DND-41 (cell line): Measurements from ENCODE around the gene CENPO.

Experiments used
- ATAC-seq: fragments of 200-7000 bp; cut with Tn5 transposase; 3 replicates; pipeline ENCODE4 v1.9.1; 2021; ENCODE audit warnings: low read depth; ENCODE audit not compliant: insufficient read depth
- DNase-seq: peaks from one replicate; pipeline ENCODE4 v3.0.0-alpha.2; 2020
- H2AFZ ChIP-seq: 2 replicates; pipeline ENCODE4 v1.6.0; 2012; ENCODE audit warnings: low read depth, low read length
- H3K27ac ChIP-seq: 2 replicates; pipeline ENCODE4 v1.5.1; 2012; ENCODE audit warnings: low read length, inconsistent platforms
- H3K27me3 ChIP-seq: fragments of 200-600 bp; sonication (generic); 2 replicates; pipeline ENCODE4 v1.6.0; 2012; ENCODE audit warnings: low read length, mild to moderate bottlenecking, inconsistent platforms; ENCODE audit not compliant: insufficient read depth, poor library complexity
- H3K36me3 ChIP-seq: 2 replicates; pipeline ENCODE4 v1.5.1; 2012; ENCODE audit warnings: low read length, inconsistent platforms; ENCODE audit not compliant: insufficient read depth
- H3K4me1 ChIP-seq: 2 replicates; pipeline ENCODE4 v1.5.1; 2012; ENCODE audit warnings: mild to moderate bottlenecking, low read length; ENCODE audit not compliant: insufficient read depth
- H3K4me2 ChIP-seq: 2 replicates; pipeline ENCODE4 v1.6.0; 2012; ENCODE audit warnings: mild to moderate bottlenecking, moderate library complexity, low read length, inconsistent platforms; ENCODE audit not compliant: insufficient read depth
- H3K4me3 ChIP-seq, 2 experiments: fragments of 200-600 bp in 1 of 2; shearing (Covaris generic) in 1 of 2; 2 replicates each; pipeline ENCODE4 v1.5.1; 2012 to 2016; ENCODE audit warnings: inconsistent platforms in 2 of 2, low read length in 2 of 2, mild to moderate bottlenecking in 2 of 2, low read depth in 1 of 2, moderate library complexity in 1 of 2
- H3K79me2 ChIP-seq: 2 replicates; pipeline ENCODE4 v1.6.0; 2012; ENCODE audit warnings: low read length, inconsistent platforms; ENCODE audit not compliant: insufficient read depth
- H3K9ac ChIP-seq: 2 replicates; pipeline ENCODE4 v1.6.0; 2012; ENCODE audit warnings: low read depth, mild to moderate bottlenecking, inconsistent platforms, low read length, moderate library complexity
- H3K9me3 ChIP-seq: 2 replicates; pipeline ENCODE4 v1.5.1; 2012; ENCODE audit warnings: low read length, moderate library complexity, mild to moderate bottlenecking, inconsistent platforms; ENCODE audit not compliant: insufficient read depth, severe bottlenecking
- H4K20me1 ChIP-seq: 2 replicates; pipeline ENCODE4 v1.6.0; 2012; ENCODE audit warnings: low read length; ENCODE audit not compliant: insufficient read depth
- EZH2 ChIP-seq: IDR thresholded peaks from 3 replicates; pipeline ENCODE4 v1.6.1; 2012; ENCODE audit warnings: borderline replicate concordance, low read depth, mild to moderate bottlenecking, moderate library complexity, low read length, inconsistent platforms; ENCODE audit not compliant: severe bottlenecking
- TF ChIP-seq, protein P1 (sequence below): IDR thresholded peaks from 2 replicates; pipeline ENCODE4 v1.5.1; 2012; ENCODE audit warnings: borderline replicate concordance, low read length, moderate library complexity, mild to moderate bottlenecking; ENCODE audit not compliant: poor library complexity, severe bottlenecking; ENCODE audit errors: extremely low read depth

CENPO gene

GRCh38 chr2:24870891-24871705 is 77.9 kb downstream of the CENPO start:
- DNase-seq (no peak), ATAC-seq (no peak)
- Histone ChIP-seq H2AFZ (no peak overlapping the region), H3K27me3 (no peaks in the 10 kb centered on the region), H3K9me3 (no peaks in the 10 kb centered on the region), H3K36me3 (peaks cover 49% of the 10 kb centered on the region), H3K79me2 (peaks cover 9% of the 10 kb centered on the region), H3K4me2 (no peak overlapping the region), H3K4me3 (no peak overlapping the region), H3K4me1 (no peaks in the 10 kb centered on the region), H3K27ac (no peak overlapping the region), H4K20me1 (peaks cover 34% of the 10 kb centered on the region), H3K9ac (no peak overlapping the region)
- no peak for TF ChIP-seq EZH2
- TF ChIP-seq, protein P1, sequence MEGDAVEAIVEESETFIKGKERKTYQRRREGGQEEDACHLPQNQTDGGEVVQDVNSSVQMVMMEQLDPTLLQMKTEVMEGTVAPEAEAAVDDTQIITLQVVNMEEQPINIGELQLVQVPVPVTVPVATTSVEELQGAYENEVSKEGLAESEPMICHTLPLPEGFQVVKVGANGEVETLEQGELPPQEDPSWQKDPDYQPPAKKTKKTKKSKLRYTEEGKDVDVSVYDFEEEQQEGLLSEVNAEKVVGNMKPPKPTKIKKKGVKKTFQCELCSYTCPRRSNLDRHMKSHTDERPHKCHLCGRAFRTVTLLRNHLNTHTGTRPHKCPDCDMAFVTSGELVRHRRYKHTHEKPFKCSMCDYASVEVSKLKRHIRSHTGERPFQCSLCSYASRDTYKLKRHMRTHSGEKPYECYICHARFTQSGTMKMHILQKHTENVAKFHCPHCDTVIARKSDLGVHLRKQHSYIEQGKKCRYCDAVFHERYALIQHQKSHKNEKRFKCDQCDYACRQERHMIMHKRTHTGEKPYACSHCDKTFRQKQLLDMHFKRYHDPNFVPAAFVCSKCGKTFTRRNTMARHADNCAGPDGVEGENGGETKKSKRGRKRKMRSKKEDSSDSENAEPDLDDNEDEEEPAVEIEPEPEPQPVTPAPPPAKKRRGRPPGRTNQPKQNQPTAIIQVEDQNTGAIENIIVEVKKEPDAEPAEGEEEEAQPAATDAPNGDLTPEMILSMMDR, result no peak

DNA sequence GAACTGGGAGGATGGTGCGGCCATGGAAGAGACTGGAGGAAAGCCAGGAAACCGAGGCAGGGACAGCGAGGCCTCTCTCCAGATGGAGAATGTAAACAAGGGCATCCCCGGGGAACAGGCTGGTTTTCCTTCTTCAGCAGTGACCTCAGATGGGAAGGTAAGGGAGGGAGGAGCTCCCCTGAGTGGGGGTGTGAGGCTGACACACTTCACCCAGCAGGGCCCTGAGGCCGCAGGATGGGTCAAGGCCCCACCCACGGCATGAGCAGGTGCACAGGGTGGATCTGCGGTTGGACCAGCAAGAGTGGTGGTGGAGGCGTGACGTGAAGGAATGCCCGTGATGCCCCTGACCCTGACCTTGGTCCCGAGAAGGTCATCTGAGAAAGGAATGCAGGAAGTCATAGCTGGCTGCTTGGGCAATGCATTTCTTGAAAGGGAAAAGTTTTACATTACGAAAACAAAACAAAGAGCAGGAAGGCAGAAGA is 78.7 kb downstream of the CENPO start:
- Histone ChIP-seq H3K9me3 (no peaks in the 10 kb centered on the region), H3K27ac (no peak overlapping the region), H3K27me3 (no peaks in the 10 kb centered on the region), H3K79me2 (peaks cover 10% of the 10 kb centered on the region), H2AFZ (no peak overlapping the region), H3K36me3 (peaks cover 49% of the 10 kb centered on the region), H3K4me3 (no peak overlapping the region), H3K4me1 (no peaks in the 10 kb centered on the region), H4K20me1 (peaks cover 36% of the 10 kb centered on the region), H3K4me2 (no peak overlapping the region), H3K9ac (no peak overlapping the region)
- ATAC-seq, result no peak
- no peak for DNase-seq
- TF ChIP-seq, protein P1, result no peak
- no peak for TF ChIP-seq EZH2
